ENCODE measurements around the gene TYRP1.
A peak's percentile ranks its signal among the peaks of the same experiment; 100 is the strongest.

The TYRP1 gene

GRCh38 chr9:12717907-12718306, 24.7 kb downstream of the TYRP1 start:
- Histone ChIP-seq H3K36me3 (ENCODE audit: control insufficient read depth, insufficient read depth, low read length) (no peaks in the 10 kb centered on the region), H3K27me3 (replicated peaks; ENCODE audit: control insufficient read depth, insufficient read depth, low read length) (no peaks in the 10 kb centered on the region), H3K4me3 (replicated peaks; ENCODE audit: low read depth, low read length) (no peak overlapping the region)
- TF ChIP-seq CTCF (IDR thresholded peaks at IDR 0.05; ENCODE audit: insufficient read depth, low read length, poor library complexity, severe bottlenecking), result no peak
- DNase-seq (ENCODE audit: extremely low read depth, insufficient read length), result no peak

DNA sequence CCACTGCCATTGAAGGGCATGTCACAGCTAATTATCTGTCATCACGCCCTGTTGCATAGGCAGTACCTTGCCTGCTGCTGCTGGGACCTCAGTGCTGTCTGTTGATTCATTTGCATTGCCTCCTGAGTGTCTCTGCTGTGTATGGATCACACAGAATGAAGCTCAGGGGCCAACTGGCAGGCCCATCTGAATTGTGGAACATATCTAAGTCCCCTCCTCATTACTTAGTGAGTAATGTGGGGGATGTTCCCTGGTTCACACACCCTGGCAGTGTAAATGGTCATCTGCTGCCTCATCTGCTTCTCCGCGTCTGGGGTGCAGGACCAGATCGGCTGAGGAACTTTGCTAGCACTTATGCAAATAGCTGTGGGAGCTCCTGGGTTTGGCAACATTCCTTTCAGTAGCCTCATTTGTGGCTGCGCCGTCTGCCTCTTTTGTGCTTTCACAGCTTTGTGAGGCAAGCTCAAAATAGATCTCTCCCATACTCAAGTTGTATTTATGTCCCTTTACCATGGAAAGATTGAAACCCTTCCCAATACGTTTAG, 25.4 kb downstream of the TYRP1 start:
- Histone ChIP-seq H3K36me3 (ENCODE audit: control insufficient read depth, insufficient read depth, low read length) (no peaks in the 10 kb centered on the region), H3K4me3 (replicated peaks; ENCODE audit: low read depth, low read length) (no peak overlapping the region), H3K27me3 (replicated peaks; ENCODE audit: control insufficient read depth, insufficient read depth, low read length) (no peaks in the 10 kb centered on the region)
- no peak for TF ChIP-seq CTCF (IDR thresholded peaks at IDR 0.05; ENCODE audit: insufficient read depth, low read length, poor library complexity, severe bottlenecking)
- DNase-seq (ENCODE audit: extremely low read depth, insufficient read length), result no peak

DNA sequence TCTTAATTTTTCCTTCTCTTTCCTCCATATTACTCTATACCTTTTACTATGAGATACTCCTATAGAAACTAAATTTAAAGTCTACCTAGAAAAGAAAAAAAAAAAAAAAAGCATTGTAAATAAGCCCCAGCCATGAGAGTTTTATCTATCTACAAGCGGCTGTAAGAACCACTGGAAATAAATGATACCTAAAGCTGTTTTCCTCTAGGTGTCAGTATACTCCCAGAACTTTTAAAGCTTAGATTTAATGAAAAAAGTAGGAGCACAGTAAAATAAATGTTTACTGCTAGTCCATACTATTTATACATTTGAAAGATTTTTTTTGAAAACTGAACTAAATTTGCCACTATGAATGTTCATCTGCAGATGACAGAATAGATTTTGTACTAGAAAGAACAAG, 26.2 kb downstream of the TYRP1 start:
- H3K36me3 ChIP-seq (ENCODE audit: control insufficient read depth, insufficient read depth, low read length), result no peaks in the 10 kb centered on the region
- H3K27me3 ChIP-seq (replicated peaks; ENCODE audit: control insufficient read depth, insufficient read depth, low read length), result no peaks in the 10 kb centered on the region
- DNase-seq (ENCODE audit: extremely low read depth, insufficient read length), result no peak
- H3K4me3 ChIP-seq (replicated peaks; ENCODE audit: low read depth, low read length), result no peak overlapping the region
- TF ChIP-seq CTCF (IDR thresholded peaks at IDR 0.05; ENCODE audit: insufficient read depth, low read length, poor library complexity, severe bottlenecking), result peak; percentile 28

- H3K27me3 ChIP-seq (replicated peaks; ENCODE audit: control insufficient read depth, insufficient read depth, low read length), result no peaks in the 10 kb centered on the region
- no peak for TF ChIP-seq CTCF (IDR thresholded peaks at IDR 0.05; ENCODE audit: insufficient read depth, low read length, poor library complexity, severe bottlenecking)
- H3K36me3 ChIP-seq (ENCODE audit: control insufficient read depth, insufficient read depth, low read length), result no peaks in the 10 kb centered on the region
- DNase-seq (ENCODE audit: extremely low read depth, insufficient read length), result no peak
- H3K4me3 ChIP-seq (replicated peaks; ENCODE audit: low read depth, low read length), result no peak overlapping the region
Measured at GRCh38 chr9:12720551-12720950, 27.4 kb downstream of the TYRP1 start.

DNA sequence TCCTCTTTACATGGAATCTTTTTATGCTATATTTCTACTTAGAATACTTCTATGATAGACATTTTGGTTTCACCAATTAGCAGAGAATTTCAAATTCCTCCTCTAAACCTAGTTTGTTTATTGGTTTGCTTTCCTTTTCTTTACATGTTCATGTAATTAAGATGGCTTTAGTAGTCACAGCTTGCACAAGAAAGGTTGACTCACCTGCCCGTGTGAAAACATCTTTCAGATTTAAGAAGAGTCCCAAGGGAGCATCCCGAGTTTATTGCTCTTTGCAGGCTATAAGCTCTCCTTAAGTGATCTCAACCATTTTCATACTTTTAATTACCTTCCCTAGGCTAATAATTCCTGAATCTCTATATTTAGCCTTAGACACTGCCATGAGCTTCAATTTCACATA, 28.9 kb downstream of the TYRP1 start:
- Histone ChIP-seq H3K36me3 (ENCODE audit: control insufficient read depth, insufficient read depth, low read length) (no peaks in the 10 kb centered on the region), H3K27me3 (replicated peaks; ENCODE audit: control insufficient read depth, insufficient read depth, low read length) (no peaks in the 10 kb centered on the region), H3K4me3 (replicated peaks; ENCODE audit: low read depth, low read length) (no peak overlapping the region)
- no peak for TF ChIP-seq CTCF (IDR thresholded peaks at IDR 0.05; ENCODE audit: insufficient read depth, low read length, poor library complexity, severe bottlenecking)
- DNase-seq (ENCODE audit: extremely low read depth, insufficient read length), result no peak

GRCh38 chr9:12723409-12724028, 30.3 kb downstream of the TYRP1 start:
- peak; percentile 26 for TF ChIP-seq CTCF (IDR thresholded peaks at IDR 0.05; ENCODE audit: insufficient read depth, low read length, poor library complexity, severe bottlenecking)

More at GRCh38 chr9:12723409-12724028, 30.3 kb downstream of the TYRP1 start:
- Histone ChIP-seq H3K4me3 (replicated peaks; ENCODE audit: low read depth, low read length) (no peak overlapping the region), H3K27me3 (replicated peaks; ENCODE audit: control insufficient read depth, insufficient read depth, low read length) (no peaks in the 10 kb centered on the region), H3K36me3 (ENCODE audit: control insufficient read depth, insufficient read depth, low read length) (no peaks in the 10 kb centered on the region)
- DNase-seq (ENCODE audit: extremely low read depth, insufficient read length), result no peak
